HCT116 (cell line): ENCODE measurements around the gene ATP13A5. TPM values are rescaled to one million over a fixed set of nuclear protein-coding genes. Genes with fewer than 3 reads are reported as not detected.

Experiments used
- ATAC-seq: fragments of 200-7000 bp; cut with Tn5 transposase; 2 replicates; pipeline ENCODE4 v1.9.1; 2020; ENCODE audit warnings: mild to moderate bottlenecking, moderate library complexity
- BruUV-seq: library from RNA; stranded (reverse); fragments of 400-500 nt; replicated peaks from 2 replicates; lab custom pipeline; 2021; lab: Mats Ljungman, UMichigan
- CTCF ChIA-PET: fragments of 300-600 bp; sonication (Branson Sonifier 250); formaldehyde crosslinking; loops from one replicate; lab custom pipeline; 2021; ENCODE audit warnings: antibody characterized with exemption; lab: Charles Lee
- POLR2A ChIA-PET: fragments of 300-600, 350-600 bp; sonication (Branson Sonifier 250); formaldehyde crosslinking; loops from one replicate; lab custom pipeline; 2021; ENCODE audit warnings: antibody characterized with exemption; lab: Charles Lee
- RAD21 ChIA-PET, 2 experiments: fragments of 300-600 bp; sonication (Branson Sonifier 250); formaldehyde crosslinking; loops; one replicate each; lab custom pipeline; 2023; ENCODE audit warnings: low total read pairs in 2 of 2; ENCODE audit not compliant: uncharacterized antibody in 2 of 2, unreplicated experiment in 2 of 2, low non-redundant PET in 1 of 2; lab: Charles Lee
- DNase-seq: peaks from one replicate; pipeline ENCODE4 v3.0.0-alpha.2; 2010; ENCODE audit warnings: low read depth, low spot score
- H2AFZ ChIP-seq: fragments of 200-600 bp; shearing (Covaris generic), sonication (generic); 2 replicates; pipeline ENCODE4 v1.6.1; 2017; ENCODE audit warnings: low read depth, mixed run types, mixed read lengths, antibody characterized with exemption, low read length; ENCODE audit not compliant: poor library complexity, severe bottlenecking
- H3K27ac ChIP-seq: 2 replicates; pipeline ENCODE4 v1.5.1; 2012; ENCODE audit warnings: low read depth, low read length
- H3K27me3 ChIP-seq: fragments of 200-600 bp; sonication (generic); 2 replicates; pipeline ENCODE4 v1.6.1; 2016; ENCODE audit warnings: mixed run types, low read length, mixed read lengths; ENCODE audit not compliant: insufficient read depth
- H3K36me3 ChIP-seq, 2 experiments: fragments of 200-500 bp in 1 of 2; fragments of 200-600 bp in 1 of 2; sonication (Bioruptor generic) in 1 of 2; sonication (generic) in 1 of 2; 2 replicates each; pipeline versions ENCODE4 v1.5.1 to v1.6.1; 2014 to 2016; ENCODE audit warnings: low read length in 2 of 2, inconsistent platforms in 1 of 2, mixed read lengths in 1 of 2, mixed run types in 1 of 2; ENCODE audit not compliant: insufficient read depth in 2 of 2, control insufficient read depth in 1 of 2
- H3K4me1 ChIP-seq, 2 experiments: fragments of 200-600 bp in 1 of 2; sonication (generic) in 1 of 2; 2 replicates each; pipeline versions ENCODE4 v1.5.1 to v1.6.1; 2012 to 2017; ENCODE audit warnings: low read length in 2 of 2, inconsistent platforms in 1 of 2, mild to moderate bottlenecking in 1 of 2, mixed read lengths in 1 of 2, mixed run types in 1 of 2, moderate library complexity in 1 of 2; ENCODE audit not compliant: insufficient read depth in 2 of 2, control insufficient read depth in 1 of 2
- H3K4me2 ChIP-seq: fragments of 200-600 bp; sonication (generic); 2 replicates; pipeline ENCODE4 v1.6.1; 2017; ENCODE audit warnings: mixed run types, low read length, mixed read lengths
- H3K4me3 ChIP-seq, 2 experiments: fragments of 200-600 bp in 1 of 2; sonication (generic) in 1 of 2; replicated peaks in 1 of 2; 2 replicates each; pipeline ENCODE4 v1.5.1; 2011 to 2016; ENCODE audit warnings: low read length in 2 of 2, control low read depth in 1 of 2, low read depth in 1 of 2, mild to moderate bottlenecking in 1 of 2, mixed read lengths in 1 of 2, mixed run types in 1 of 2
- H3K79me2 ChIP-seq: fragments of 200-600 bp; sonication (generic); 2 replicates; pipeline ENCODE4 v1.6.1; 2017; ENCODE audit warnings: mild to moderate bottlenecking, mixed run types, low read length, moderate library complexity, mixed read lengths; ENCODE audit not compliant: insufficient read depth
- H3K9ac ChIP-seq: fragments of 200-600 bp; sonication (generic); 2 replicates; pipeline ENCODE4 v1.6.1; 2016; ENCODE audit warnings: low read length, mixed read lengths
- H3K9me2 ChIP-seq: fragments of 200-600 bp; sonication (generic), shearing (Covaris generic); 2 replicates; pipeline ENCODE4 v1.6.1; 2017; ENCODE audit warnings: mixed run types, mild to moderate bottlenecking, moderate library complexity; ENCODE audit not compliant: insufficient read depth
- H3K9me3 ChIP-seq, 2 experiments: fragments of 200-500 bp in 1 of 2; fragments of 200-600 bp in 1 of 2; sonication (Bioruptor generic) in 1 of 2; sonication (generic) in 1 of 2; 2 replicates each; pipeline ENCODE4 v1.6.1; 2014 to 2017; ENCODE audit warnings: low read length in 2 of 2, mixed read lengths in 2 of 2, inconsistent platforms in 1 of 2, low read depth in 1 of 2, mild to moderate bottlenecking in 1 of 2, mixed run types in 1 of 2, moderate library complexity in 1 of 2; ENCODE audit not compliant: control insufficient read depth in 1 of 2, insufficient read depth in 1 of 2
- H4K20me1 ChIP-seq: fragments of 200-600 bp; sonication (generic), shearing (Covaris generic); 2 replicates; pipeline ENCODE4 v1.6.1; 2017; ENCODE audit warnings: mixed run types, mild to moderate bottlenecking, moderate library complexity; ENCODE audit not compliant: insufficient read depth
- CEBPB ChIP-seq: IDR thresholded peaks from 2 replicates; pipeline ENCODE4 v1.6.1; 2012; ENCODE audit warnings: low read depth
- EGR1 ChIP-seq: IDR thresholded peaks from 2 replicates; pipeline ENCODE4 v1.6.1; 2012; ENCODE audit warnings: low read depth
- ELF1 ChIP-seq: IDR thresholded peaks from 2 replicates; pipeline ENCODE4 v1.6.1; 2012; ENCODE audit warnings: low read depth, borderline replicate concordance
- FOSL1 ChIP-seq: IDR thresholded peaks from 2 replicates; pipeline ENCODE4 v1.6.1; 2012; ENCODE audit warnings: low read depth
- POLR2A ChIP-seq: IDR thresholded peaks from 2 replicates; pipeline ENCODE4 v1.7.0; 2011; ENCODE audit warnings: borderline replicate concordance; ENCODE audit not compliant: insufficient read depth, insufficient read length; ENCODE audit errors: extremely low read depth
- RAD21 ChIP-seq: IDR thresholded peaks from 2 replicates; pipeline ENCODE4 v1.6.1; 2012; ENCODE audit warnings: low read depth, mild to moderate bottlenecking
- SIN3A ChIP-seq: IDR thresholded peaks from 2 replicates; pipeline ENCODE4 v1.6.1; 2012; ENCODE audit warnings: low read depth
- ZNF274 ChIP-seq: fragments of 200-500 bp; sonication (Bioruptor generic); IDR thresholded peaks from 2 replicates; pipeline ENCODE4 v1.6.1; 2014; ENCODE audit warnings: mild to moderate bottlenecking, low read depth, low read length, inconsistent platforms
- intact Hi-C: fragments of 100-400 bp; cut with micrococcal nuclease; formaldehyde crosslinking; loops from 2 replicates; pipeline ENCODE4 v1.10.0; 2022
- total RNA-seq: library from RNA; stranded (reverse); gene quantifications from one replicate; pipeline ENCODE4 v1.2.1, GENCODE V29; 2021; ENCODE audit not compliant: unreplicated experiment
- TF ChIP-seq, protein P1 (sequence below): IDR thresholded peaks from 2 replicates; pipeline ENCODE4 v1.6.1; 2012
- TF ChIP-seq, protein P2 (sequence below): IDR thresholded peaks from 2 replicates; pipeline ENCODE4 v1.6.1; 2012
- TF ChIP-seq, protein P3 (sequence below), 3 experiments: fragments of 200-600 bp in 1 of 3; sonication (generic) in 1 of 3; IDR thresholded peaks in 2 of 3; conservative IDR thresholded peaks in 1 of 3; 2 replicates each; pipeline ENCODE4 v1.5.1; 2012 to 2017; ENCODE audit warnings: low read depth in 2 of 3, low read length in 2 of 3, antibody characterized with exemption in 1 of 3, borderline replicate concordance in 1 of 3, control low read depth in 1 of 3, mild to moderate bottlenecking in 1 of 3, mixed read lengths in 1 of 3, mixed run types in 1 of 3, moderate library complexity in 1 of 3; ENCODE audit not compliant: insufficient read depth in 1 of 3
- TF ChIP-seq, protein P4 (sequence below): IDR thresholded peaks from 2 replicates; pipeline ENCODE4 v1.6.1; 2011; ENCODE audit warnings: mild to moderate bottlenecking, low read length, moderate library complexity; ENCODE audit not compliant: insufficient replicate concordance; ENCODE audit errors: extremely low read depth

ATP13A5 gene
- total RNA-seq, 1 experiment from 2014 or later: not detected

DNA sequence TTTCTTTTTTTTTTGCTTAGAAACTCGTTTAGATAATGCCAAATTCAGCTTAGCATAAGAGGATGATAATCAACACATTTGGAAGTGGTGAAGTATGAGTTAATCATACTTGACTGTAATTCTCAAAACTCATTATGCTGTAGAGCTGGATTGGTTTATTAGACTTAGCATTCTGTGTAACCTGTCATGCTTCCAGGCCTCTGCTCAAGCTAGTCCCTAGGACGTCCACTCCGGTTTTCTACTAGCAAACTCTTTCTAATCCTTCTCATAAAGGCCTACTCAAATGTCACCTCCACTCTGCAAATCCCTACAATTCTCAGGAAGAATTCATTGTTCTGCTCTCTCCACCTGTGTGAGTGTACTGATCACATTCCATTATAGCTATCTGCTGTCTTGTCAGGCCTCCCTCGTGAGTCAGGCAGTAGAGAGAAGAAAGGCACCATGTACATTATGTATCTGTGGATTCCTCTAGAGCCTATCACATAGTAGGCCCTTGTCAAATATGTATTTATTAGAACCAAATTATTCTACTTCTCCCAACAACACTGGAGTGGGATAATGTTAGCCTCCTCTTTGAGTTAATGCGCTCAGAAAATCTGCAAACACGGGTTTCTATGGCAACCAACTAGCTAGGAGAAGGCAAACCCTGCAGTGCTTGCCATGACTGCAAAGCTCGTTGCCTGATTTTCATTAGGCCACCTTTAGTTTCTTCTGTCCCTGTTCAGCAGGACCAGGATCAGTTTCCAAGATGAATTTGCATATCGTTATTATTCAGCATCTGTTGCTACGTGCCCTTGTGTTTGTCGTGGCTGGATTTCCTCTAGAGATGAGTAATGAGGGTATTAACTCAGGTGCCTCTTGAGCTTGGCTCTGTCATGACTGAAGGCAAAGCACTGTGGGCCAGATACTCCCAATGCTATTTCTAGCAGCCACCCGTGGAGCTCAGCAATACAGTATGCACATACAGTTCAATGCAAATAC, 30.7 kb downstream of the ATP13A5 start:
- no TSS peak for BruUV-seq
- H3K9ac ChIP-seq: no peak overlapping the region
- intact Hi-C loops: no loop called here
- no peaks in the 10 kb centered on the region for H3K4me1 ChIP-seq
- no peaks in the 10 kb centered on the region for H3K9me2 ChIP-seq
- no peak overlapping the region for H3K4me2 ChIP-seq
- no peak for ATAC-seq
- H2AFZ ChIP-seq: no peak overlapping the region
- peaks cover 31% of the 10 kb centered on the region for H3K27me3 ChIP-seq
- CTCF ChIA-PET: no interaction called here
- no peak overlapping the region for H3K4me3 ChIP-seq
- TF ChIP-seq ZNF274 (no peak), POLR2A (no peak), CEBPB (no peak), SIN3A (no peak), FOSL1 (no peak), ELF1 (no peak), EGR1 (no peak), RAD21 (no peak)
- TF ChIP-seq, protein P1, sequence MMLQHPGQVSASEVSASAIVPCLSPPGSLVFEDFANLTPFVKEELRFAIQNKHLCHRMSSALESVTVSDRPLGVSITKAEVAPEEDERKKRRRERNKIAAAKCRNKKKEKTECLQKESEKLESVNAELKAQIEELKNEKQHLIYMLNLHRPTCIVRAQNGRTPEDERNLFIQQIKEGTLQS: no peak
- TF ChIP-seq, protein P2, sequence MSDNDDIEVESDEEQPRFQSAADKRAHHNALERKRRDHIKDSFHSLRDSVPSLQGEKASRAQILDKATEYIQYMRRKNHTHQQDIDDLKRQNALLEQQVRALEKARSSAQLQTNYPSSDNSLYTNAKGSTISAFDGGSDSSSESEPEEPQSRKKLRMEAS: no peak
- TF ChIP-seq, protein P3, sequence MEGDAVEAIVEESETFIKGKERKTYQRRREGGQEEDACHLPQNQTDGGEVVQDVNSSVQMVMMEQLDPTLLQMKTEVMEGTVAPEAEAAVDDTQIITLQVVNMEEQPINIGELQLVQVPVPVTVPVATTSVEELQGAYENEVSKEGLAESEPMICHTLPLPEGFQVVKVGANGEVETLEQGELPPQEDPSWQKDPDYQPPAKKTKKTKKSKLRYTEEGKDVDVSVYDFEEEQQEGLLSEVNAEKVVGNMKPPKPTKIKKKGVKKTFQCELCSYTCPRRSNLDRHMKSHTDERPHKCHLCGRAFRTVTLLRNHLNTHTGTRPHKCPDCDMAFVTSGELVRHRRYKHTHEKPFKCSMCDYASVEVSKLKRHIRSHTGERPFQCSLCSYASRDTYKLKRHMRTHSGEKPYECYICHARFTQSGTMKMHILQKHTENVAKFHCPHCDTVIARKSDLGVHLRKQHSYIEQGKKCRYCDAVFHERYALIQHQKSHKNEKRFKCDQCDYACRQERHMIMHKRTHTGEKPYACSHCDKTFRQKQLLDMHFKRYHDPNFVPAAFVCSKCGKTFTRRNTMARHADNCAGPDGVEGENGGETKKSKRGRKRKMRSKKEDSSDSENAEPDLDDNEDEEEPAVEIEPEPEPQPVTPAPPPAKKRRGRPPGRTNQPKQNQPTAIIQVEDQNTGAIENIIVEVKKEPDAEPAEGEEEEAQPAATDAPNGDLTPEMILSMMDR (IDR thresholded peaks at IDR 0.05 in 2 of 3, conservative IDR thresholded peaks at IDR 0.05 in 1 of 3; ENCODE audit: borderline replicate concordance in 1 of 3, insufficient read depth in 1 of 3, low read depth in 2 of 3, low read length in 2 of 3): no peak
- TF ChIP-seq, protein P4, sequence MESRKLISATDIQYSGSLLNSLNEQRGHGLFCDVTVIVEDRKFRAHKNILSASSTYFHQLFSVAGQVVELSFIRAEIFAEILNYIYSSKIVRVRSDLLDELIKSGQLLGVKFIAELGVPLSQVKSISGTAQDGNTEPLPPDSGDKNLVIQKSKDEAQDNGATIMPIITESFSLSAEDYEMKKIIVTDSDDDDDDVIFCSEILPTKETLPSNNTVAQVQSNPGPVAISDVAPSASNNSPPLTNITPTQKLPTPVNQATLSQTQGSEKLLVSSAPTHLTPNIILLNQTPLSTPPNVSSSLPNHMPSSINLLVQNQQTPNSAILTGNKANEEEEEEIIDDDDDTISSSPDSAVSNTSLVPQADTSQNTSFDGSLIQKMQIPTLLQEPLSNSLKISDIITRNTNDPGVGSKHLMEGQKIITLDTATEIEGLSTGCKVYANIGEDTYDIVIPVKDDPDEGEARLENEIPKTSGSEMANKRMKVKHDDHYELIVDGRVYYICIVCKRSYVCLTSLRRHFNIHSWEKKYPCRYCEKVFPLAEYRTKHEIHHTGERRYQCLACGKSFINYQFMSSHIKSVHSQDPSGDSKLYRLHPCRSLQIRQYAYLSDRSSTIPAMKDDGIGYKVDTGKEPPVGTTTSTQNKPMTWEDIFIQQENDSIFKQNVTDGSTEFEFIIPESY: no peak
- TF ChIP-seq, all 23 proteins: peak for 0
- no peaks in the 10 kb centered on the region for H3K36me3 ChIP-seq
- DNase-seq: no peak
- ChIA-PET RAD21 (no interaction called here), POLR2A (no interaction called here)
- no peaks in the 10 kb centered on the region for H4K20me1 ChIP-seq
- no peaks in the 10 kb centered on the region for H3K9me3 ChIP-seq
- no peak overlapping the region for H3K27ac ChIP-seq
- H3K79me2 ChIP-seq: no peaks in the 10 kb centered on the region
